Lower leg skin (tissue), 3 donors: ENCODE measurements around the gene CCL23.

Experiments used
- POLR2A ChIP-seq, 2 donors: fragments of 450-650 bp; IDR thresholded peaks; one replicate each; pipeline ENCODE4 v1.6.1; 2016 to 2017; ENCODE audit warnings: antibody characterized with exemption in 2 of 2, mild to moderate bottlenecking in 1 of 2, moderate library complexity in 1 of 2
- TF ChIP-seq, protein P1 (sequence below), 3 donors: fragments of 450-650 bp; IDR thresholded peaks; one replicate each; pipeline ENCODE4 v1.5.1; 2016; ENCODE audit warnings: antibody characterized with exemption in 3 of 3, mild to moderate bottlenecking in 3 of 3, moderate library complexity in 2 of 3

DNA sequence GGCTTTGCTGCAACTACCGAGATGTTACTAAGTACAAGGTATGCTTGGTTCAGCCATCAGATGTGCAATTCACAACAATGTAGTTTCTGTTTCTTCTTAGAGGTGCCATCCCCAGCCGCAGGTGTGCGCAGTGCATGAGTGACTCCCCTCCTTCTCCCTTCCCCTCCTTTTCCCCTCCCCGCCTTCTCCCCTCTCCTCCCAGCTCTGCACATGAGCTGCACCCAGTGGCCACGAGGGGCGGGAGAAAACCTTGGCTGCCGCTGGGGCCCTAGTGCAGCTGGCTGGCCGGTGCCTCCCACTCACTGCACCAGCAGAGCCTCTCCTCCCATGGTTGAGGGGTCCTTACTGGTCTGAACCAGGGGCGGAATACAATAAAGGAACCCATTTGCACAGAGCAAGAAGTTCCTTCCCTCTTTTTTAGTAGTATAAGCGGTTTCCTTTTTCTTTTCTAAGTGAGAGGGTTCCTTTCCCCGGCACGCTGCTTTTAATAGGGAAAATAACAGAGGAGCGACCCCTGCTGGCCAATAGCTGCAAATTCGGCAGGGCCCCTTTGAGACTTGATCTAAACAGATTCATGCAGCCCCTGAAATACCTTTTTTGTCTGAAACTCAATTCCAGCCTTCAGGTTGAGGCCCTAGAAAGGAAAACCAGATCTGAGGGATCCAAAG is 8.6 kb downstream of the CCL23 start:
- TF ChIP-seq, protein P1, sequence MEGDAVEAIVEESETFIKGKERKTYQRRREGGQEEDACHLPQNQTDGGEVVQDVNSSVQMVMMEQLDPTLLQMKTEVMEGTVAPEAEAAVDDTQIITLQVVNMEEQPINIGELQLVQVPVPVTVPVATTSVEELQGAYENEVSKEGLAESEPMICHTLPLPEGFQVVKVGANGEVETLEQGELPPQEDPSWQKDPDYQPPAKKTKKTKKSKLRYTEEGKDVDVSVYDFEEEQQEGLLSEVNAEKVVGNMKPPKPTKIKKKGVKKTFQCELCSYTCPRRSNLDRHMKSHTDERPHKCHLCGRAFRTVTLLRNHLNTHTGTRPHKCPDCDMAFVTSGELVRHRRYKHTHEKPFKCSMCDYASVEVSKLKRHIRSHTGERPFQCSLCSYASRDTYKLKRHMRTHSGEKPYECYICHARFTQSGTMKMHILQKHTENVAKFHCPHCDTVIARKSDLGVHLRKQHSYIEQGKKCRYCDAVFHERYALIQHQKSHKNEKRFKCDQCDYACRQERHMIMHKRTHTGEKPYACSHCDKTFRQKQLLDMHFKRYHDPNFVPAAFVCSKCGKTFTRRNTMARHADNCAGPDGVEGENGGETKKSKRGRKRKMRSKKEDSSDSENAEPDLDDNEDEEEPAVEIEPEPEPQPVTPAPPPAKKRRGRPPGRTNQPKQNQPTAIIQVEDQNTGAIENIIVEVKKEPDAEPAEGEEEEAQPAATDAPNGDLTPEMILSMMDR (IDR thresholded peaks at IDR 0.05) = no peak
- TF ChIP-seq POLR2A (IDR thresholded peaks at IDR 0.05) = no peak
